SK-MEL-5 (cell line): ENCODE results near the gene ABCC12. TPM values are rescaled to one million over a fixed set of nuclear protein-coding genes. Genes with fewer than 3 reads are reported as not detected.

Experiments
- DNase-seq: peaks from one replicate; pipeline ENCODE4 v3.0.0-alpha.2; 2016; ENCODE audit warnings: low read depth, low spot score
- in situ Hi-C: cut with HindIII; loops from 2 replicates; pipeline ENCODE4 v1.10.0; 2016; ENCODE audit warnings: low sequenced_read_pairs, high pct_unique_total_duplicates, low pct_unique_long_range_greater_than_20kb
- total RNA-seq: library from RNA; depleted of rRNA; stranded (reverse); fragments of >200 nt; shearing (Covaris generic); gene quantifications from 2 replicates; pipeline ENCODE4 v1.2.3, GENCODE V29; 2014; rRNA removed

The ABCC12 gene
- total RNA-seq, 1 experiment from 2014 or later, result not detected

GRCh38 chr16:48117217-48118105 lies 38.3 kb downstream of the ABCC12 start:
- in situ Hi-C loops, result no loop called here
- DNase-seq, result peak; percentile 84

GRCh38 chr16:48115299-48115698 lies 40.5 kb downstream of the ABCC12 start:
- DNase-seq, result no peak
- in situ Hi-C loops, result no loop called here

GRCh38 chr16:48114410-48114809 lies 41.4 kb downstream of the ABCC12 start:
- in situ Hi-C loops, result no loop called here
- DNase-seq, result no peak

- no peak for DNase-seq
- in situ Hi-C loops, result no loop called here
Observed at GRCh38 chr16:48113471-48113870, 42.3 kb downstream of the ABCC12 start.

GRCh38 chr16:48113001-48113400 lies 42.8 kb downstream of the ABCC12 start:
- in situ Hi-C loops, result no loop called here
- DNase-seq, result no peak

GRCh38 chr16:48112600-48112999 lies 43.2 kb downstream of the ABCC12 start:
- in situ Hi-C loops, result no loop called here
- no peak for DNase-seq

- in situ Hi-C loops, result no loop called here
- DNase-seq, result no peak
Observed at GRCh38 chr16:48110982-48111381, 44.8 kb downstream of the ABCC12 start.

- in situ Hi-C loops, result no loop called here
- no peak for DNase-seq
Observed at GRCh38 chr16:48110000-48110399, 45.8 kb downstream of the ABCC12 start.

GRCh38 chr16:48109475-48109874 lies 46.3 kb downstream of the ABCC12 start:
- in situ Hi-C loops, result no loop called here
- no peak for DNase-seq

- DNase-seq, result no peak
- in situ Hi-C loops, result no loop called here
Observed at GRCh38 chr16:48106446-48106845, 49.3 kb downstream of the ABCC12 start.

Other genes with a start within 250 kb of the ABCC12 start
- 130 and 133 TPM in 2 replicates for gene LONP2, start 88.3 kb upstream of the ABCC12 start, total RNA-seq
- gene ABCC11, start 91.5 kb upstream of the ABCC12 start, total RNA-seq, result 0.13 and 1.5 TPM in 2 replicates
- 33.2 and 34.7 TPM in 2 replicates for gene SIAH1, start 229.4 kb upstream of the ABCC12 start, total RNA-seq